HCT116 (cell line): ENCODE measurements around the gene SLC7A1. TPM values are rescaled to one million over a fixed set of nuclear protein-coding genes. Genes with fewer than 3 reads are reported as not detected.

ENCODE experiments used
- ATAC-seq: fragments of 200-7000 bp; cut with Tn5 transposase; 2 replicates; pipeline ENCODE4 v1.9.1; 2020; ENCODE audit warnings: mild to moderate bottlenecking, moderate library complexity
- BruUV-seq: library from RNA; stranded (reverse); fragments of 400-500 nt; replicated peaks from 2 replicates; lab custom pipeline; 2021; lab: Mats Ljungman, UMichigan
- CTCF ChIA-PET: fragments of 300-600 bp; sonication (Branson Sonifier 250); formaldehyde crosslinking; loops from one replicate; lab custom pipeline; 2021; ENCODE audit warnings: antibody characterized with exemption; lab: Charles Lee
- POLR2A ChIA-PET: fragments of 300-600, 350-600 bp; sonication (Branson Sonifier 250); formaldehyde crosslinking; loops from one replicate; lab custom pipeline; 2021; ENCODE audit warnings: antibody characterized with exemption; lab: Charles Lee
- RAD21 ChIA-PET, 2 experiments: fragments of 300-600 bp; sonication (Branson Sonifier 250); formaldehyde crosslinking; loops; one replicate each; lab custom pipeline; 2023; ENCODE audit warnings: low total read pairs in 2 of 2; ENCODE audit not compliant: uncharacterized antibody in 2 of 2, unreplicated experiment in 2 of 2, low non-redundant PET in 1 of 2; lab: Charles Lee
- DNase-seq: peaks from one replicate; pipeline ENCODE4 v3.0.0-alpha.2; 2010; ENCODE audit warnings: low read depth, low spot score
- H2AFZ ChIP-seq: fragments of 200-600 bp; shearing (Covaris generic), sonication (generic); 2 replicates; pipeline ENCODE4 v1.6.1; 2017; ENCODE audit warnings: low read depth, mixed run types, mixed read lengths, antibody characterized with exemption, low read length; ENCODE audit not compliant: poor library complexity, severe bottlenecking
- H3K27ac ChIP-seq: 2 replicates; pipeline ENCODE4 v1.5.1; 2012; ENCODE audit warnings: low read depth, low read length
- H3K27me3 ChIP-seq: fragments of 200-600 bp; sonication (generic); 2 replicates; pipeline ENCODE4 v1.6.1; 2016; ENCODE audit warnings: mixed run types, low read length, mixed read lengths; ENCODE audit not compliant: insufficient read depth
- H3K36me3 ChIP-seq, 2 experiments: fragments of 200-500 bp in 1 of 2; fragments of 200-600 bp in 1 of 2; sonication (Bioruptor generic) in 1 of 2; sonication (generic) in 1 of 2; 2 replicates each; pipeline versions ENCODE4 v1.5.1 to v1.6.1; 2014 to 2016; ENCODE audit warnings: low read length in 2 of 2, inconsistent platforms in 1 of 2, mixed read lengths in 1 of 2, mixed run types in 1 of 2; ENCODE audit not compliant: insufficient read depth in 2 of 2, control insufficient read depth in 1 of 2
- H3K4me1 ChIP-seq, 2 experiments: fragments of 200-600 bp in 1 of 2; sonication (generic) in 1 of 2; 2 replicates each; pipeline versions ENCODE4 v1.5.1 to v1.6.1; 2012 to 2017; ENCODE audit warnings: low read length in 2 of 2, inconsistent platforms in 1 of 2, mild to moderate bottlenecking in 1 of 2, mixed read lengths in 1 of 2, mixed run types in 1 of 2, moderate library complexity in 1 of 2; ENCODE audit not compliant: insufficient read depth in 2 of 2, control insufficient read depth in 1 of 2
- H3K4me2 ChIP-seq: fragments of 200-600 bp; sonication (generic); 2 replicates; pipeline ENCODE4 v1.6.1; 2017; ENCODE audit warnings: mixed run types, low read length, mixed read lengths
- H3K4me3 ChIP-seq, 2 experiments: fragments of 200-600 bp in 1 of 2; sonication (generic) in 1 of 2; replicated peaks in 1 of 2; 2 replicates each; pipeline ENCODE4 v1.5.1; 2011 to 2016; ENCODE audit warnings: low read length in 2 of 2, control low read depth in 1 of 2, low read depth in 1 of 2, mild to moderate bottlenecking in 1 of 2, mixed read lengths in 1 of 2, mixed run types in 1 of 2
- H3K79me2 ChIP-seq: fragments of 200-600 bp; sonication (generic); 2 replicates; pipeline ENCODE4 v1.6.1; 2017; ENCODE audit warnings: mild to moderate bottlenecking, mixed run types, low read length, moderate library complexity, mixed read lengths; ENCODE audit not compliant: insufficient read depth
- H3K9ac ChIP-seq: fragments of 200-600 bp; sonication (generic); 2 replicates; pipeline ENCODE4 v1.6.1; 2016; ENCODE audit warnings: low read length, mixed read lengths
- H3K9me2 ChIP-seq: fragments of 200-600 bp; sonication (generic), shearing (Covaris generic); 2 replicates; pipeline ENCODE4 v1.6.1; 2017; ENCODE audit warnings: mixed run types, mild to moderate bottlenecking, moderate library complexity; ENCODE audit not compliant: insufficient read depth
- H3K9me3 ChIP-seq, 2 experiments: fragments of 200-500 bp in 1 of 2; fragments of 200-600 bp in 1 of 2; sonication (Bioruptor generic) in 1 of 2; sonication (generic) in 1 of 2; 2 replicates each; pipeline ENCODE4 v1.6.1; 2014 to 2017; ENCODE audit warnings: low read length in 2 of 2, mixed read lengths in 2 of 2, inconsistent platforms in 1 of 2, low read depth in 1 of 2, mild to moderate bottlenecking in 1 of 2, mixed run types in 1 of 2, moderate library complexity in 1 of 2; ENCODE audit not compliant: control insufficient read depth in 1 of 2, insufficient read depth in 1 of 2
- H4K20me1 ChIP-seq: fragments of 200-600 bp; sonication (generic), shearing (Covaris generic); 2 replicates; pipeline ENCODE4 v1.6.1; 2017; ENCODE audit warnings: mixed run types, mild to moderate bottlenecking, moderate library complexity; ENCODE audit not compliant: insufficient read depth
- CBX3 ChIP-seq: IDR thresholded peaks from 2 replicates; pipeline ENCODE4 v1.6.1; 2012; ENCODE audit warnings: low read depth
- EZH2phosphoT487 ChIP-seq: fragments of 200-600 bp; IDR thresholded peaks from 2 replicates; pipeline ENCODE4 v1.6.1; 2018; ENCODE audit warnings: antibody characterized with exemption, borderline replicate concordance
- JUND ChIP-seq: IDR thresholded peaks from 2 replicates; pipeline ENCODE4 v1.6.1; 2012
- POLR2AphosphoS5 ChIP-seq: IDR thresholded peaks from 2 replicates; pipeline ENCODE4 v1.6.1; 2011; ENCODE audit warnings: mild to moderate bottlenecking, low read depth, low read length, moderate library complexity
- TCF7L2 ChIP-seq: IDR thresholded peaks from 2 replicates; pipeline ENCODE4 v1.7.0; 2011; ENCODE audit warnings: borderline replicate concordance, inconsistent platforms; ENCODE audit not compliant: insufficient read depth, insufficient read length; ENCODE audit errors: extremely low read depth
- intact Hi-C: fragments of 100-400 bp; cut with micrococcal nuclease; formaldehyde crosslinking; loops from 2 replicates; pipeline ENCODE4 v1.10.0; 2022
- total RNA-seq: library from RNA; stranded (reverse); gene quantifications from one replicate; pipeline ENCODE4 v1.2.1, GENCODE V29; 2021; ENCODE audit not compliant: unreplicated experiment
- TF ChIP-seq, protein P1 (sequence below): IDR thresholded peaks from 2 replicates; pipeline ENCODE4 v1.6.1; 2012
- TF ChIP-seq, protein P2 (sequence below): IDR thresholded peaks from 2 replicates; pipeline ENCODE4 v1.6.1; 2012; ENCODE audit warnings: low read depth
- TF ChIP-seq, protein P3 (sequence below): IDR thresholded peaks from 2 replicates; pipeline ENCODE4 v1.6.1; 2012

Gene SLC7A1
- total RNA-seq, 1 experiment from 2014 or later = 124 TPM

DNA sequence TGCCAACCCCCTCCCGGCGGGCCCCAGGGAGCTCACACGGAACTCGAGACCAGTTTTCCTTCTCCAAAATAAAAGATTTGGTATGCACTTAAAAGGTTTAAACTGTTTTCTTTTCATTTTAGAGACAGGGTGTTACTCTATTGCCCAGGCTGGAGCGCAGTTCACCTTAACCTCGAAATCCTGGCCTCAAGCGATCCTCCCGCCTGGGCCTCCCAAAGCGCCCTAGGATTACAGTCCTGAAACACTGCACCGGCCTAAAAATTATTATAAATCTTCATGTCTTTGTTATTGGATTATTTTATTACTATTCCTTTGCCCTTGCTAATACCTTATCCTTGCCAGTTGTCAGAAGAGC lies 553 bp upstream of the SLC7A1 start:
- ChIA-PET CTCF (no interaction called here), POLR2A (interaction anchor here (0.6 to 0.8 kb wide), 2 partner anchors 10 to 23 kb away, joined by 3 to 6 read pairs; no protein-coding TSS in a partner anchor), RAD21 (no interaction called here)
- Histone ChIP-seq H3K4me1 (peaks cover 8 to 21% of the 10 kb centered on the region in 2 experiments), H3K27me3 (no peaks in the 10 kb centered on the region), H3K79me2 (peaks cover 41% of the 10 kb centered on the region), H3K9me3 (no peaks in the 10 kb centered on the region), H3K9me2 (no peaks in the 10 kb centered on the region), H3K4me3 (peak overlapping the region; percentile 46 to 82), H3K36me3 (no peaks in the 10 kb centered on the region; a peak in 1 of 4 replicates), H3K4me2 (peak overlapping the region; percentile 72), H4K20me1 (peaks cover 3% of the 10 kb centered on the region; the same call in 1 of the 2 replicates), H2AFZ (peak overlapping the region; percentile 18), H3K9ac (peak overlapping the region; percentile 40), H3K27ac (0 out of 2 replicates have a peak overlapping the region, but pooled peaks have one; percentile 17)
- TF ChIP-seq, protein P1, sequence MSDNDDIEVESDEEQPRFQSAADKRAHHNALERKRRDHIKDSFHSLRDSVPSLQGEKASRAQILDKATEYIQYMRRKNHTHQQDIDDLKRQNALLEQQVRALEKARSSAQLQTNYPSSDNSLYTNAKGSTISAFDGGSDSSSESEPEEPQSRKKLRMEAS = no peak
- TF ChIP-seq EZH2phosphoT487 (no peak), TCF7L2 (no peak), POLR2AphosphoS5 (no peak), JUND (no peak), CBX3 (no peak)
- TF ChIP-seq, protein P2, sequence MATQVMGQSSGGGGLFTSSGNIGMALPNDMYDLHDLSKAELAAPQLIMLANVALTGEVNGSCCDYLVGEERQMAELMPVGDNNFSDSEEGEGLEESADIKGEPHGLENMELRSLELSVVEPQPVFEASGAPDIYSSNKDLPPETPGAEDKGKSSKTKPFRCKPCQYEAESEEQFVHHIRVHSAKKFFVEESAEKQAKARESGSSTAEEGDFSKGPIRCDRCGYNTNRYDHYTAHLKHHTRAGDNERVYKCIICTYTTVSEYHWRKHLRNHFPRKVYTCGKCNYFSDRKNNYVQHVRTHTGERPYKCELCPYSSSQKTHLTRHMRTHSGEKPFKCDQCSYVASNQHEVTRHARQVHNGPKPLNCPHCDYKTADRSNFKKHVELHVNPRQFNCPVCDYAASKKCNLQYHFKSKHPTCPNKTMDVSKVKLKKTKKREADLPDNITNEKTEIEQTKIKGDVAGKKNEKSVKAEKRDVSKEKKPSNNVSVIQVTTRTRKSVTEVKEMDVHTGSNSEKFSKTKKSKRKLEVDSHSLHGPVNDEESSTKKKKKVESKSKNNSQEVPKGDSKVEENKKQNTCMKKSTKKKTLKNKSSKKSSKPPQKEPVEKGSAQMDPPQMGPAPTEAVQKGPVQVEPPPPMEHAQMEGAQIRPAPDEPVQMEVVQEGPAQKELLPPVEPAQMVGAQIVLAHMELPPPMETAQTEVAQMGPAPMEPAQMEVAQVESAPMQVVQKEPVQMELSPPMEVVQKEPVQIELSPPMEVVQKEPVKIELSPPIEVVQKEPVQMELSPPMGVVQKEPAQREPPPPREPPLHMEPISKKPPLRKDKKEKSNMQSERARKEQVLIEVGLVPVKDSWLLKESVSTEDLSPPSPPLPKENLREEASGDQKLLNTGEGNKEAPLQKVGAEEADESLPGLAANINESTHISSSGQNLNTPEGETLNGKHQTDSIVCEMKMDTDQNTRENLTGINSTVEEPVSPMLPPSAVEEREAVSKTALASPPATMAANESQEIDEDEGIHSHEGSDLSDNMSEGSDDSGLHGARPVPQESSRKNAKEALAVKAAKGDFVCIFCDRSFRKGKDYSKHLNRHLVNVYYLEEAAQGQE = no peak
- TF ChIP-seq, protein P3, sequence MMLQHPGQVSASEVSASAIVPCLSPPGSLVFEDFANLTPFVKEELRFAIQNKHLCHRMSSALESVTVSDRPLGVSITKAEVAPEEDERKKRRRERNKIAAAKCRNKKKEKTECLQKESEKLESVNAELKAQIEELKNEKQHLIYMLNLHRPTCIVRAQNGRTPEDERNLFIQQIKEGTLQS = no peak
- DNase-seq (no peak), ATAC-seq (no peak)
- intact Hi-C loops = loop anchor here (10.0 kb wide), 1 partner anchor 249 kb away; no protein-coding TSS in a partner anchor
- BruUV-seq = no TSS peak
